ENCODE data around the gene TRUB1. TPM values are rescaled to one million over a fixed set of nuclear protein-coding genes. Genes with fewer than 3 reads are reported as not detected.
"Not testable (repeated sequence)": the region's sequence is repeated elsewhere in the genome, so short reads cannot be mapped to it uniquely, and the experiment has no call there.

Gene TRUB1
- total RNA-seq (2012; rRNA removed), result 20.0 and 20.5 TPM in 2 replicates

DNA sequence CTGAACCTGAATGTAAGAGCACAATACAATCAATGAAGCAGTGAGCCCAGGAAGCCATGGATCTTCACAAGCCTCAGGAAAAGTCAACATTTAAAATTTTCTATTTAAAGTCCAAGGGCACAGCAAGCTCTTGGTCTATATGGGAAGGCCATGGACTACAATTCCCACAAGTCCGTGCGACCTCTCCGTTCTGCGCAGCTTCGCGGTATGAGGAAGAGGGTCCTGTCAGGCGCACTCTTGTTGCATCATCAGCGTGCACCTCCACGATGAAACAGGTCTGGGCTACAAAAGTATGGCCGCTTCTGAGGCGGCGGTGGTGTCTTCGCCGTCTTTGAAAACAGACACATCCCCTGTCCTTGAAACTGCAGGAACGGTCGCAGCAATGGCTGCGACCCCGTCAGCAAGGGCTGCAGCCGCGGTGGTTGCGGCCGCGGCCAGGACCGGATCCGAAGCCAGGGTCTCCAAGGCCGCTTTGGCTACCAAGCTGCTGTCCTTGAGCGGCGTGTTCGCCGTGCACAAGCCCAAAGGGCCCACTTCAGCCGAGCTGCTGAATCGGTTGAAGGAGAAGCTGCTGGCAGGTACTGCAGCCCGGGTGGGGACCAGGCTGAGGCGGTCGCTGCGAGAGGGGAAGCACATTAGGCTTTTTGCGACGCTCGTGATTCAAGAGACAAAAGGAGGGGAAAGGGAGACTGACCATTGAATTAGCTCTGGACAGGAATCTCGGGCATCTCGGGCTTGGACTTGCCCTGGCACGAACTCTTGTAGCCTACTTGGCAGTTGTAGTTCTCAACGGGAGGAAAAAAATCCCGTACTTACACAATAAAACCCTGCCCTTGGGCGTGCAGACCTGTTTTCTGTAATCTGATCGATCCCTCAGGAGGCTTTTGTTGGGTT is at the start of gene TRUB1:
TRUB1 (plus strand) TSS at position 234 of the 894 bp plus-strand sequence; CDS start at position 293, 59 bp downstream.
- Histone ChIP-seq H3K36me3 (ENCODE audit: insufficient read depth, low read length) (peaks cover 8% of the 10 kb centered on the region), H3K27me3 (ENCODE audit: control insufficient read depth, insufficient read depth, low read length) (no peaks in the 10 kb centered on the region), H3K4me3 (ENCODE audit: low read length) (peak within 1 kb of the TSS; percentile 83), H3K4me2 (ENCODE audit: low read length) (peak within 1 kb of the TSS; percentile 81), H3K4me1 (ENCODE audit: control insufficient read depth, insufficient read depth, low read length) (peaks cover 25% of the 10 kb centered on the region), H3K9ac (ENCODE audit: low read depth, low read length) (peak within 1 kb of the TSS; percentile 90), H3K9me3 (replicated peaks; ENCODE audit: low read length) (no peaks in the 10 kb centered on the region)

DNA sequence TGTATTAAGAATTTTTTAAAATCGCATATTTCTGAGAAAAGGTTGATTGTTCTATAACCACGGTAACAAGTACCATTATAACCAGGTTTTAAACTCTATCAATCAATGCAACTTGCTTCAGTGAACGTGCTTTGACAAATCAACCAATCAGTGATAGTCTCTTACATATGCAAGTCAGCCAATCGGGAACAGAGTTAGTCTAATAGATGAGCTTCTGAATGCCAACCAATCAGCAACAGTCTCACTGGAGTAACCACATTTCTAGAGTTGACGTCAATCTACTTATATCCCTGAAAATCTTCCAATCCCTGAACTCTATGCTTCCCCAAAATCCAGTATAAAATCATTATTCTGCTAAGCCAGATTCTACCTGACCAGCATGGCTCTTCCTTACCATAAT is 44.7 kb upstream of the TRUB1 start:
- Histone ChIP-seq H3K4me2 (ENCODE audit: low read length) (no peak overlapping the region), H3K9me3 (replicated peaks; ENCODE audit: low read length) (no peaks in the 10 kb centered on the region), H3K36me3 (ENCODE audit: insufficient read depth, low read length) (no peaks in the 10 kb centered on the region), H3K9ac (ENCODE audit: low read depth, low read length) (no peak overlapping the region), H3K4me3 (ENCODE audit: low read length) (no peak overlapping the region), H3K27me3 (ENCODE audit: control insufficient read depth, insufficient read depth, low read length) (no peaks in the 10 kb centered on the region), H3K4me1 (ENCODE audit: control insufficient read depth, insufficient read depth, low read length) (no peaks in the 10 kb centered on the region)

DNA sequence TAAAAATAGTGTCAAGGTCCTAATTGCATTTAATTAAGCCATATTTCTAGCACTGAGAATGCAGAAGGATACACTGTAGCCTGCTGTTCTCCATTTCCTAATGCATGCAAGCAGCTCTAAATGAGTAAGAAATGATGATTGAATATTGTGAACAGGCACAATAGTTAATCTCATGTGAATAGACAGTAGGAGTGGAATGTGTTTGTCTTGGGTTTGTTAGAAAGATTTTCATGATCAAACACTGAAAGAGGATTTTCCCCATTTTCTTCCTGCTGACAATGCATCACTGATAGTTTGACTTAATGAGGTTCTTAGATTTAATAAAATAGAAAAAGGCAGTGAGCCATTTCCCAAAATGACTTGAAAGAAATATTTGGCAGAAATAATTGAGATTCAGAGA is 43.1 kb upstream of the TRUB1 start:
- Histone ChIP-seq H3K36me3 (ENCODE audit: insufficient read depth, low read length) (no peaks in the 10 kb centered on the region), H3K4me1 (ENCODE audit: control insufficient read depth, insufficient read depth, low read length) (no peaks in the 10 kb centered on the region), H3K27me3 (ENCODE audit: control insufficient read depth, insufficient read depth, low read length) (no peaks in the 10 kb centered on the region), H3K4me3 (ENCODE audit: low read length) (no peak overlapping the region), H3K4me2 (ENCODE audit: low read length) (no peak overlapping the region), H3K9ac (ENCODE audit: low read depth, low read length) (no peak overlapping the region), H3K9me3 (replicated peaks; ENCODE audit: low read length) (no peaks in the 10 kb centered on the region)

DNA sequence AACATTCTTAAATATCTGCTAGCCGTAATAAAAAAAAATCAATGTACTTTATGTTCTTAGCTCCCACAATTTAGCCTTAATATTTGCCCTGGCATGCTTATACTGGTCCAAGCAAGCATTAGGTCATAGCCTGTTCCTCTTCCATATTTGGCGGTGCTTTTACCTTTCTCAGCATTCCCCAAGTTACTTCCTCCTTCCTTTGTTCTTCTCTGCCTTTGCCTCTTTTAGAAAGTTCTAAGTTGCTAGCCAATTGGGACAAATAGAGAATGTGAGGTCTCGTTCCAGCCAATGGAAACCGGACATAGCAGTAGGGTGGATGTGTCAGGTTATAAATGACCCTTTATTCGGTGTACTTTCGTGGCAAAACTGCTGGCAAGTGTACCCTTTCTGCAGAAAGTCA is 41.0 kb upstream of the TRUB1 start:
- not testable (repeated sequence) for H3K4me3 ChIP-seq (ENCODE audit: low read length)

DNA sequence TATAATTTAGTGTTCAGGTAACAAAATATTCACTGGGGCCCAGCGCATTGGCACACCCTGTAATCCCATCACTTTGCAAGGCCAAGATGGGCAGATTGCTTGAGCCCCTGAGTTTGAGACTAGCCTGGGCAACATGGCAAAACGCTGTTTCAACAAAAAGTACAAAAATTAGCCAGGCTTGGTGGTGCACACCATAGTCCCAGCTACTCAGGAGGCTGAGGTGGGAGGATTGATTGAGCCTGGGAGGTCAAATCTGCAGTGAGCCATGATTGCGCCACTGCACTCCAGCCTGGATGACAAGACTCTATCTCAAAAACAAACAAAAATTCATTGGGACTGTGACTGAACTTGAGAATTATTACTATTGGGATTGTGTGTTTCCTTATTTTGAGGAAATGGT is 40.4 kb upstream of the TRUB1 start:
- H3K27me3 ChIP-seq (ENCODE audit: control insufficient read depth, insufficient read depth, low read length), result no peaks in the 10 kb centered on the region
- no peak overlapping the region for H3K4me3 ChIP-seq (ENCODE audit: low read length)
- H3K9me3 ChIP-seq (replicated peaks; ENCODE audit: low read length), result no peaks in the 10 kb centered on the region
- no peak overlapping the region for H3K9ac ChIP-seq (ENCODE audit: low read depth, low read length)
- H3K4me1 ChIP-seq (ENCODE audit: control insufficient read depth, insufficient read depth, low read length), result peaks cover 9% of the 10 kb centered on the region
- H3K36me3 ChIP-seq (ENCODE audit: insufficient read depth, low read length), result no peaks in the 10 kb centered on the region
- no peak overlapping the region for H3K4me2 ChIP-seq (ENCODE audit: low read length)

More for the DNA sequence above, 41.0 kb upstream of the TRUB1 start:
- H3K4me1 ChIP-seq (ENCODE audit: control insufficient read depth, insufficient read depth, low read length); H3K4me2 ChIP-seq (ENCODE audit: low read length); H3K9me3 ChIP-seq (replicated peaks; ENCODE audit: low read length); H3K27me3 ChIP-seq (ENCODE audit: control insufficient read depth, insufficient read depth, low read length); H3K9ac ChIP-seq (ENCODE audit: low read depth, low read length); H3K36me3 ChIP-seq (ENCODE audit: insufficient read depth, low read length): not testable (repeated sequence)

DNA sequence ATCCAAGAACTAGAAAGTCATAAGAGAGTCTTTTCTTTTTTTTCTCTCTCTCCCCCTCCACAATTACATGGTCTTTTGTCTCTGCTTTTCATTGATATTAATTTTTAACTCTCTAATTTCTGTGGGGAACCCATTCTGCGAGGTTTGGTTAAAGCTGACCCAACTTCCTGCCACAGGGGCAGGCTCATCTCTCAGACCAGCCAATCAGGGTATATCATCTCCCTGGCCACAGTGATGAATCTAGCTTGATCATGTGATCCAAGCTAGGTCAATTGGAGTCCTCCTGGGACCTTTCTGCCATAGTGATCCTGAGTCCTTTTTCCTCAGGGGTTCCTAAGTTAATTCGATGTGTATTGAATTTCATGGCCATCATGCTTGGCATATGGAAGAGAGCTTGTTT is 38.0 kb upstream of the TRUB1 start:
- Histone ChIP-seq H3K27me3 (ENCODE audit: control insufficient read depth, insufficient read depth, low read length) (no peaks in the 10 kb centered on the region), H3K4me3 (ENCODE audit: low read length) (no peak overlapping the region), H3K9me3 (replicated peaks; ENCODE audit: low read length) (no peaks in the 10 kb centered on the region), H3K4me1 (ENCODE audit: control insufficient read depth, insufficient read depth, low read length) (peaks cover 14% of the 10 kb centered on the region), H3K36me3 (ENCODE audit: insufficient read depth, low read length) (no peaks in the 10 kb centered on the region), H3K4me2 (ENCODE audit: low read length) (no peak overlapping the region), H3K9ac (ENCODE audit: low read depth, low read length) (no peak overlapping the region)

DNA sequence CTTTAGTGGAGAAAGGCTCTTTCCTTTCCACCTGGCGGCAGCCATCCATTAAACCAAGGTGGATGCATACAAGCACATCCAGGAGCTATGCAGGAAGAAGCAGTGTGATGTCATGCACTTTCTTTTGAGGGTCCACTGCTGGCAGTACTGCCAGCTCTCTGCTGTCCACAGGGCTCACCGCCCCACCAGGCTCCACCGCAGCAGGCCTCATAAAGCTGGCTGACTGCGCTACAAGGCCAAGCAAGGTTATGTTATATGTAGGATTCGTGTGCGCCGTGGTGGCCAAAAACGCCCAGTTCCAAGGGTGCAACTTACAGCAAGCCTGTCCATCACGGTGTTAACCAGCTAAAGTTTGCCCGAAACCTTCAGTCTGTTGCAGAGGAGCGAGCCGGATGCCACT is 37.3 kb upstream of the TRUB1 start:
- Histone ChIP-seq H3K4me1 (ENCODE audit: control insufficient read depth, insufficient read depth, low read length) (peaks cover 20% of the 10 kb centered on the region), H3K27me3 (ENCODE audit: control insufficient read depth, insufficient read depth, low read length) (no peaks in the 10 kb centered on the region), H3K9me3 (replicated peaks; ENCODE audit: low read length) (no peaks in the 10 kb centered on the region), H3K4me3 (ENCODE audit: low read length) (no peak overlapping the region), H3K9ac (ENCODE audit: low read depth, low read length) (no peak overlapping the region), H3K36me3 (ENCODE audit: insufficient read depth, low read length) (no peaks in the 10 kb centered on the region), H3K4me2 (ENCODE audit: low read length) (no peak overlapping the region)

DNA sequence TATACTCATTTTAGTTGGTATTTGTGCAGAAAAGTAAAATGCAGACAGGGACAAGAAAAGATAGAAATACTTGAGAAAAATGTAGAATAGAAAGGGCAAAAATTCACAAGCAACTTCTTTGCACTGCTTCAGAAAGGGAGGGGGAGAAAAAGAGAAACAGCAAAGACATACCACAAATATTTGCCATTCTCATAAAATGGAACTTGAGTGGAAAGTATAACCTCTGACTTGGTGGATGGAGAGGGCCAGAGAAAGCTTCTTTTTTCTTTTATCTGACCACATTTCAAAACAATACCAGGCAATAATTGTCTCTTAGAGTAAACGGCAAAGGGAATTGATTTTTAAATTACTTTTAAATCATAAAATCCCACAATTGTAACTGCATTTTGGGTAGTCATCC is 35.8 kb upstream of the TRUB1 start:
- Histone ChIP-seq H3K4me3 (ENCODE audit: low read length) (no peak overlapping the region), H3K9ac (ENCODE audit: low read depth, low read length) (no peak overlapping the region), H3K9me3 (replicated peaks; ENCODE audit: low read length) (no peaks in the 10 kb centered on the region), H3K4me2 (ENCODE audit: low read length) (peak overlapping the region; percentile 34), H3K36me3 (ENCODE audit: insufficient read depth, low read length) (no peaks in the 10 kb centered on the region), H3K27me3 (ENCODE audit: control insufficient read depth, insufficient read depth, low read length) (no peaks in the 10 kb centered on the region), H3K4me1 (ENCODE audit: control insufficient read depth, insufficient read depth, low read length) (peaks cover 27% of the 10 kb centered on the region)

DNA sequence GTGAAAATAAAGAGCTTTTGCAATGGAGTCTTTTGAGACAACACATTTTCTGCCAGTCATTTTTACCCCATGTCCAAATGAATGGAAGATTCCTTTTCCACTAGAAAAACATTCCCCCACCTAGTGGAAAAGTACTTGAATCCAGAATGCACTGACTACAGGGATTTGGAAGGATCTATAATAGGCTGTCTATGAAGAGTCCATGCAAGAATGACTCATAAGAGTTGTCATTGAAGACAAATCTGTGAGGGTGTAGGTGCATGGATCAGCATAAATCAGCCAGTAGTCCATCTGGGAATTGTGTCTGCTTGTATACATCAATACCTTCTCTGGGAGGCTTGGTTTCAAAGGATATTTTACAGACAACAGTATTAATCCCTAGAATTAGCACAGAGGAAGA is 32.5 kb upstream of the TRUB1 start:
- no peak overlapping the region for H3K4me2 ChIP-seq (ENCODE audit: low read length)
- H3K4me3 ChIP-seq (ENCODE audit: low read length), result no peak overlapping the region
- no peak overlapping the region for H3K9ac ChIP-seq (ENCODE audit: low read depth, low read length)
- H3K4me1 ChIP-seq (ENCODE audit: control insufficient read depth, insufficient read depth, low read length), result peaks cover 29% of the 10 kb centered on the region
- no peaks in the 10 kb centered on the region for H3K27me3 ChIP-seq (ENCODE audit: control insufficient read depth, insufficient read depth, low read length)
- no peaks in the 10 kb centered on the region for H3K9me3 ChIP-seq (replicated peaks; ENCODE audit: low read length)
- H3K36me3 ChIP-seq (ENCODE audit: insufficient read depth, low read length), result no peaks in the 10 kb centered on the region

DNA sequence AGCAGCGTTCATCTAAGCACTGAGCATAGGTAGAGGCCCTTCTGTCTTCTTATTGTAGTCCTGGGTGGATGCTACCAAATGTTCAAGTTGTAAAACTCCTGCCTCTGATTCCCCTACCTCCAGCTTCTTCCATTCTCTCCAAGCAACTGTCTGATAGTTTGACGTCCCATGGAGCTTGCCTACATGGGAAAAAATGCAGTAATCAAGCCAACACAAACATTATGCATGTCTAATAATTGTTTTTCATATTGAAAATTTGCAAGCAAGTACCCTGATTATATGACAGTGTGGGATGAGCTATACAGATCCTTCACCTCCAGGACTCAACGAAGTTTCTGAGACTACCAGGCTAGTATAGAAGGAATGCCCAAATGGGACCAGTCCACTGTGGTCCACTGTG is 31.0 kb upstream of the TRUB1 start:
- H3K9me3 ChIP-seq (replicated peaks; ENCODE audit: low read length), result no peaks in the 10 kb centered on the region
- H3K4me2 ChIP-seq (ENCODE audit: low read length), result no peak overlapping the region
- H3K36me3 ChIP-seq (ENCODE audit: insufficient read depth, low read length), result no peaks in the 10 kb centered on the region

DNA sequence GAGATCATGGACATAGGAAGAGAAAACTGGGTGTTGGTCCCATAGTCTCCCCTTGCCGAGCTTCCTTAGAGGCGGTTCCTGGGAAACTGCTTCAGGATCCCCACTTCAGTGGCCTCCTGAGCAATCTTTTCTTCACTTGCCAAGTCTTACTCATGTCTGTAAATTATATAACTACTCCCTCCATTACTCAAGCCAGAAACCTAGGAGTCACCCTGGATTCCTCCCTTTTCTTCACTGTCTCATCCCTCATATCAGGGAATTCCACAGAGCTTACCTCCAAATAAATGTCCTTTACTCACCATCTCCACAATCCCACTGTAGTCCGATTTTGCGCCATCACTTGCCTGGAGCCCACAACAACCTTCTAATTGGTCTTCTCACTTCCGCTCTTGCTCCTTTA is 29.1 kb upstream of the TRUB1 start:
- Histone ChIP-seq H3K4me1 (ENCODE audit: control insufficient read depth, insufficient read depth, low read length) (peaks cover 20% of the 10 kb centered on the region), H3K4me3 (ENCODE audit: low read length) (no peak overlapping the region), H3K9ac (ENCODE audit: low read depth, low read length) (no peak overlapping the region), H3K36me3 (ENCODE audit: insufficient read depth, low read length) (no peaks in the 10 kb centered on the region), H3K4me2 (ENCODE audit: low read length) (no peak overlapping the region), H3K9me3 (replicated peaks; ENCODE audit: low read length) (no peaks in the 10 kb centered on the region), H3K27me3 (ENCODE audit: control insufficient read depth, insufficient read depth, low read length) (no peaks in the 10 kb centered on the region)

More for the DNA sequence above, 31.0 kb upstream of the TRUB1 start:
- H3K27me3 ChIP-seq (ENCODE audit: control insufficient read depth, insufficient read depth, low read length), result no peaks in the 10 kb centered on the region
- H3K4me1 ChIP-seq (ENCODE audit: control insufficient read depth, insufficient read depth, low read length), result peaks cover 27% of the 10 kb centered on the region
- H3K9ac ChIP-seq (ENCODE audit: low read depth, low read length), result no peak overlapping the region
- H3K4me3 ChIP-seq (ENCODE audit: low read length), result no peak overlapping the region
